ENCODE data around the gene MTCH1.

GRCh38 chr6:36999061-36999750 is 13.2 kb upstream of the MTCH1 start:
- TF ChIP-seq CTCF (IDR thresholded peaks at IDR 0.05) (no peak), POLR2A (IDR thresholded peaks at IDR 0.05) (no peak), POLR2AphosphoS5 (IDR thresholded peaks at IDR 0.05) (no peak)
